ENCODE measurements around the gene AWAT2. TPM values are rescaled to one million over a fixed set of nuclear protein-coding genes. Genes with fewer than 3 reads are reported as not detected.

AWAT2 gene
- total RNA-seq, 4 donors from 2014 or later: not detected

DNA sequence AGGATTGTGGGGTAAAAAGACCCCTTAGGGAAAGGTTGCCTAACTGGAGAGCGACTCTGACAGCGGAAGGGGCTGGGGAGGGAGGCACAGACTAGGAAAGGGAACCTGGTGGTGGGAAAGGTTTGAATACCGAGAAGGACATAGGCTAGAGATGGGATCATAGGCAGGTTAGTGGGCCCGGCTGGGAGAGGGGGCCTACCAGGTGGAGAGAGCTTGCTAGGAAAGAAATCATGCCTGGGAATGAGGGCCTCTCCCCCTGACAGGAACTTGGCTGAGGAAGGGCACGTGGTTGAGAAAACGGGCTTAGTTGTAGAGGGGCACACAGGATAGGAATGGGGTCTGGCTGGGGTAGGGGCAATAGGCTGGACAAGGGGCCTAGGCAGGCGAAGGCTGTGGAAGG lies 16.9 kb upstream of the AWAT2 start:
- TF ChIP-seq POLR2A (IDR thresholded peaks at IDR 0.05): no peak
- TF ChIP-seq, protein P1, sequence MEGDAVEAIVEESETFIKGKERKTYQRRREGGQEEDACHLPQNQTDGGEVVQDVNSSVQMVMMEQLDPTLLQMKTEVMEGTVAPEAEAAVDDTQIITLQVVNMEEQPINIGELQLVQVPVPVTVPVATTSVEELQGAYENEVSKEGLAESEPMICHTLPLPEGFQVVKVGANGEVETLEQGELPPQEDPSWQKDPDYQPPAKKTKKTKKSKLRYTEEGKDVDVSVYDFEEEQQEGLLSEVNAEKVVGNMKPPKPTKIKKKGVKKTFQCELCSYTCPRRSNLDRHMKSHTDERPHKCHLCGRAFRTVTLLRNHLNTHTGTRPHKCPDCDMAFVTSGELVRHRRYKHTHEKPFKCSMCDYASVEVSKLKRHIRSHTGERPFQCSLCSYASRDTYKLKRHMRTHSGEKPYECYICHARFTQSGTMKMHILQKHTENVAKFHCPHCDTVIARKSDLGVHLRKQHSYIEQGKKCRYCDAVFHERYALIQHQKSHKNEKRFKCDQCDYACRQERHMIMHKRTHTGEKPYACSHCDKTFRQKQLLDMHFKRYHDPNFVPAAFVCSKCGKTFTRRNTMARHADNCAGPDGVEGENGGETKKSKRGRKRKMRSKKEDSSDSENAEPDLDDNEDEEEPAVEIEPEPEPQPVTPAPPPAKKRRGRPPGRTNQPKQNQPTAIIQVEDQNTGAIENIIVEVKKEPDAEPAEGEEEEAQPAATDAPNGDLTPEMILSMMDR (IDR thresholded peaks at IDR 0.05): no peak
- Histone ChIP-seq H3K36me3 (no peaks in the 10 kb centered on the region), H3K9me3 (no peaks in the 10 kb centered on the region), H3K4me1 (no peaks in the 10 kb centered on the region), H3K27ac (no peak overlapping the region), H3K27me3 (no peaks in the 10 kb centered on the region), H3K4me3 (replicated peaks in 1 of 3) (no peak overlapping the region)
- intact Hi-C loops (cut with DNase I): no loop called here
- no peak for DNase-seq
- 91 to 94% methylated on average over 7 of the region's 7 CpGs for WGBS, 2 donors

DNA sequence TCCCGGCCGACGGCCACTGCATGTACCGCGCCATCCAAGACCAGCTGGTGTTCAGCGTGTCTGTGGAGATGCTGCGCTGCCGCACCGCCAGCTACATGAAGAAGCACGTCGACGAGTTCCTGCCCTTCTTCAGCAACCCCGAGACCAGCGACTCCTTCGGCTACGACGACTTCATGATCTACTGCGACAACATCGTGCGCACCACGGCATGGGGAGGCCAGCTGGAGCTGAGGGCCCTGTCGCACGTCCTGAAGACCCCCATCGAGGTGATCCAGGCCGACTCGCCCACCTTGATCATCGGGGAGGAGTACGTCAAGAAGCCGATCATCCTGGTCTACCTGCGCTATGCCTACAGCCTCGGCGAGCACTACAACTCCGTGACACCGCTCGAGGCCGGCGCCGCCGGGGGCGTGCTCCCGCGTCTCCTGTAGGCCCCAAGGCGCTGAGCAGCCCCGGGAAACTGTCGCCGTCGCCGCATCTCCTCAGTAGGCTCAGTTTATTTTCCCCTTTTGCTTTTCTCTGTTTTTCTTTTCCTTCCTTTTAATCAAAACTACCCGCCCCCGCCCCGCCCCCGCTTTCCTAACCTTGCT lies 13.3 kb upstream of the AWAT2 start:
- H3K4me1 ChIP-seq: no peaks in the 10 kb centered on the region
- TF ChIP-seq POLR2A (IDR thresholded peaks at IDR 0.05): no peak
- TF ChIP-seq, protein P1 (IDR thresholded peaks at IDR 0.05): no peak
- no peak overlapping the region for H3K4me3 ChIP-seq (replicated peaks in 1 of 3)
- H3K27ac ChIP-seq: no peak overlapping the region
- 92 to 96% methylated on average over 30 to 34 of the region's 52 CpGs for WGBS, 2 donors
- intact Hi-C loops (cut with DNase I): no loop called here
- H3K27me3 ChIP-seq: no peaks in the 10 kb centered on the region
- H3K9me3 ChIP-seq: no peaks in the 10 kb centered on the region
- DNase-seq: no peak
- no peaks in the 10 kb centered on the region for H3K36me3 ChIP-seq

DNA sequence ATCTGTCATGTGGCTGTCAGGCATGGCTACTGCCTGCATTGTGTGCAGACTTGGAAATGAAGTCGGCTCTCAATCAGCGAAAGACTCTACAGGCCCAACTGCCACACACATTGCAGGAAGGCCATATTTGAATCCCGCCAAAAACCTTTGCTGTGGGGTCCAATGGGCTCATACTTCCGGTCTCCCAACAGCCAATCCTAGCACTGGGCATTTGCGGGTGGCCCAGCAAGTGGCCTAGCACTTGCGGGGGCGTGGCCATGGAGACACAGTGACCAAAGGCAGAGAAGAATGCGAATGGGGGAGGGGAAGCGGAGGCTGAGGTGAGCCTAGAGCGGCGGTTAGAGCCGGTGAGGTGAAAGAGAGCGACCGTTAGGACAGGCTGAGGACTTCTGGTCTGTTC lies 12.3 kb upstream of the AWAT2 start, which contains the start of gene OTUD6A:
Gene OTUD6A (plus strand): TSS at position 382 of the 400 bp plus-strand sequence. CDS start 68 bp downstream, outside the sequence.
- WGBS, 2 donors: 94% methylated on average over 12 of the region's 14 CpGs
- TF ChIP-seq POLR2A (IDR thresholded peaks at IDR 0.05): no peak
- TF ChIP-seq, protein P1 (IDR thresholded peaks at IDR 0.05): no peak
- H3K27me3 ChIP-seq: no peaks in the 10 kb centered on the region

DNA sequence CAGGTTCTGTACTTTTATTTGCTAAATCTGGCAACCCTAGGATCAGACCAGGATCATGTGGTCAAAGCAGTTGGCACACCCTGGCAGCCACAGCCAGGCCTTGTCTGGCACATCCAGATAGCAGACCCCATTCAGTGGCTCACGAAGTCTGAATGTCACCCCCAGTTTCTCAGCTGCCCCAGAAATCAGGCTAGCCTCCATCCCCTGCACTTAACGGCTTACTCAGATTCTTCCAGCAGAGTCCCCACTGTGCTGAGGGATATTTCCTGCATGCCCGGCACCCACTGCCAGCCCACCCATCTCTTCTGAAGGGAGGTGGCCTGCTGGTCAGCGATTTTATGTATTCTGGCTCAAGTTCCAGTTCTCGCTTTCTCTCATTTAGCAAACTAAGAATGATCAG lies 4.7 kb upstream of the AWAT2 start:
- intact Hi-C loops (cut with DNase I): no loop called here
- 83 to 95% methylated on average over 2 to 5 of the region's 5 CpGs for WGBS, 2 donors
- Histone ChIP-seq H3K4me1 (no peaks in the 10 kb centered on the region), H3K27me3 (no peaks in the 10 kb centered on the region), H3K36me3 (no peaks in the 10 kb centered on the region), H3K4me3 (replicated peaks in 1 of 3) (no peak overlapping the region), H3K27ac (no peak overlapping the region), H3K9me3 (no peaks in the 10 kb centered on the region)
- DNase-seq: no peak
- TF ChIP-seq, protein P1 (IDR thresholded peaks at IDR 0.05): no peak
- no peak for TF ChIP-seq POLR2A (IDR thresholded peaks at IDR 0.05)

More for the DNA sequence above, 12.3 kb upstream of the AWAT2 start, which contains the start of gene OTUD6A:
- Histone ChIP-seq H3K27ac (no peak within 1 kb of the TSS), H3K4me3 (replicated peaks in 1 of 3) (no peak within 1 kb of the TSS), H3K4me1 (no peaks in the 10 kb centered on the region), H3K9me3 (no peaks in the 10 kb centered on the region), H3K36me3 (no peaks in the 10 kb centered on the region)
- intact Hi-C loops (cut with DNase I): no loop called here
- DNase-seq: no peak

DNA sequence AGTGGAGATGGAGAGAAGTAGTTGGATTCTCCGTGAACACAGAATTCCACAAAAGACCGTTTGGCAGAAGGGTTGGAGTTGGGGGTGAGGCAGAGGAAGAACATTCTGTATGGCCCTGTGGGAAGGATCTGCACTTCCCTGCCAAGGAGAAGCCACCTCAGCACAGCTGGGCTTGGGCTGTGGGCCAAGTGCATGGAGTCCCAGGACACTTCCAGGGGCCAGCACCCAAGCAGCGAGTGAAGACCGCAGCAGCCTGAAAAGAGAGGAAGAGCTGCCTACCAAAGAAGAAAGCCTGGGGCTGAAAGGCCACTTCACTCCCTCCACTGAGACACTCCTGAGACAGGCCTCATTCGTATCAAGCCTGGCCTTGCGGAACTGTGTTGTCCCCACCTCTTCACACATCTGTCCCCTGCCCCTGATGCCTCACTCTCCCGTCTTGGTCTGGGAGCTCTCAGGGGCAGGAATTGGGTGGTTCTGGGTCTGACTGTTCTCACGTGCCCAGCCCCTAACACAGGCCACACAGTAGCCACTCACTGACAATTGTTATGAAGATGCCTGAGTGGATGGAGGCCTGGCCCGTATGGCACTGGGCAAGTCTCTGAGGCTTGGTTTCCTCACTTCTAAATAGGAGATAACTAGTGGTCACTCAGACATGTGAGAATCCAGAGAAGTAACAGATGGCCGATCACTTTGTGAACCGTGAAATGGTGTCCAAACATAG lies 3.3 kb upstream of the AWAT2 start:
- WGBS, 2 donors: 81 to 88% methylated on average over 8 of the region's 11 CpGs
- Histone ChIP-seq H3K27me3 (no peaks in the 10 kb centered on the region), H3K36me3 (no peaks in the 10 kb centered on the region), H3K27ac (no peak overlapping the region), H3K9me3 (no peaks in the 10 kb centered on the region), H3K4me1 (no peaks in the 10 kb centered on the region), H3K4me3 (replicated peaks in 1 of 3) (no peak overlapping the region)
- DNase-seq: no peak
- intact Hi-C loops (cut with DNase I): no loop called here
- TF ChIP-seq POLR2A (IDR thresholded peaks at IDR 0.05): no peak
- TF ChIP-seq, protein P1 (IDR thresholded peaks at IDR 0.05): no peak

All from thyroid gland (tissue), 4 donors.